PC-3 (cell line): ENCODE results near the gene STH.

ENCODE experiments used
- CTCF ChIP-seq: fragments of 300-600 bp; sonication (generic); conservative IDR thresholded peaks from 2 replicates; pipeline ENCODE4 v1.5.1; 2017; ENCODE audit warnings: antibody characterized with exemption, low read depth, mild to moderate bottlenecking, low read length
- EZH2 ChIP-seq: fragments of 300-600 bp; sonication (generic); IDR thresholded peaks from one replicate; pipeline ENCODE4 v1.6.1; 2017; ENCODE audit warnings: antibody characterized with exemption, mild to moderate bottlenecking, low read length; ENCODE audit not compliant: unreplicated experiment
- EZH2phosphoT487 ChIP-seq: fragments of 300-600 bp; sonication (generic); IDR thresholded peaks from 2 replicates; pipeline ENCODE4 v1.6.1; 2018; ENCODE audit warnings: mild to moderate bottlenecking, antibody characterized with exemption, low read length, borderline replicate concordance

GRCh38 chr17:46023783-46024388 is 24.8 kb downstream of the STH start:
- TF ChIP-seq CTCF = no peak
- no peak for TF ChIP-seq EZH2
- no peak for TF ChIP-seq EZH2phosphoT487
